Measurements from ENCODE around the gene C1QL4. TPM values are rescaled to one million over a fixed set of nuclear protein-coding genes. Genes with fewer than 3 reads are reported as not detected.

The C1QL4 gene
- total and polyA plus RNA-seq, 2 of the 8 experiments (the other 6 are each of a cell fraction or from before 2014, with no cell fraction given) = 0.28 to 0.63 TPM

GRCh38 chr12:49293056-49293956, 43.7 kb downstream of the C1QL4 start:
- Histone ChIP-seq H2BK12ac (ENCODE audit: low read depth, low read length) (0 out of 2 replicates have a peak overlapping the region, but pooled peaks have one; percentile 12), H3K23ac (ENCODE audit: insufficient read length) (no peak overlapping the region), H3K9ac (replicated peaks in 1 of 4; ENCODE audit: extremely low read depth in 1 of 4, low read depth in 3 of 4, low read length in 3 of 4) (no peak overlapping the region), H3K4me3 (ENCODE audit: extremely low read depth in 1 of 4, insufficient read depth in 2 of 4, low read depth in 3 of 4, low read length in 4 of 4) (peak overlapping the region in 2 of 4 experiments; percentile 14 to 39; a peak in 3 of 8 replicates), H3K4me1 (replicated peaks in 1 of 4; ENCODE audit: control insufficient read depth in 3 of 4, insufficient read depth in 4 of 4, low read length in 3 of 4) (peaks cover 0 to 36% (median 17%) of the 10 kb centered on the region in 4 experiments; a peak in 6 of 7 replicates), H2BK5ac (ENCODE audit: low read depth, low read length) (no peak overlapping the region), H2BK120ac (replicated peaks; ENCODE audit: low read depth, low read length) (no peak overlapping the region), H4K20me1 (replicated peaks in 1 of 2; ENCODE audit: control insufficient read depth in 1 of 2, insufficient read depth in 2 of 2, low read length in 2 of 2) (peaks cover 2 to 19% of the 10 kb centered on the region in 2 experiments), H3K27ac (ENCODE audit: low read depth, low read length) (no peak overlapping the region), H3K36me3 (ENCODE audit: control insufficient read depth in 2 of 4, insufficient read depth in 4 of 4, low read length in 3 of 4) (no peaks in the 10 kb centered on the region), H2AK5ac (ENCODE audit: low read depth, low read length) (no peak overlapping the region), H3K14ac (ENCODE audit: insufficient read length) (no peak overlapping the region), H4K91ac (replicated peaks; ENCODE audit: insufficient read length, low read length) (no peak overlapping the region), H3K79me1 (ENCODE audit: low read depth, low read length) (no peaks in the 10 kb centered on the region), H3K18ac (ENCODE audit: extremely low read depth, low read length) (no peak overlapping the region; the same call in 1 of the 2 replicates), H3K56ac (replicated peaks; ENCODE audit: insufficient read length, low read depth, low read length) (no peak overlapping the region), H2AFZ (ENCODE audit: low read length) (0 out of 2 replicates have a peak overlapping the region, but pooled peaks have one; percentile 7), H4K5ac (ENCODE audit: insufficient read length, low read depth, low read length) (no peak overlapping the region), H3K9me3 (ENCODE audit: insufficient read depth in 2 of 2, low read depth in 1 of 2, low read length in 1 of 2) (no peaks in the 10 kb centered on the region), H3K4me2 (ENCODE audit: insufficient read depth in 1 of 2, low read depth in 2 of 2, low read length in 2 of 2) (peak overlapping the region; percentile 62 to 65), H2BK20ac (ENCODE audit: low read length) (no peak overlapping the region), H2BK15ac (ENCODE audit: low read length) (peak overlapping the region; percentile 72; the same call in 1 of the 2 replicates), H4K8ac (ENCODE audit: extremely low read depth, insufficient read depth, low read length) (no peak overlapping the region; the same call in 1 of the 2 replicates), H3K4ac (replicated peaks; ENCODE audit: insufficient read length, low read depth, low read length) (no peak overlapping the region), H3K23me2 (ENCODE audit: low read depth, low read length) (peaks cover 11% of the 10 kb centered on the region; the same call in 1 of the 2 replicates), H3K79me2 (ENCODE audit: control insufficient read depth in 1 of 2, insufficient read depth in 2 of 2, low read length in 2 of 2) (no peaks in the 10 kb centered on the region), H3K27me3 (replicated peaks in 1 of 4; ENCODE audit: control insufficient read depth in 3 of 4, extremely low read depth in 1 of 4, insufficient read depth in 3 of 4, low read length in 3 of 4) (peaks cover 47 to 65% (median 63%) of the 10 kb centered on the region in 4 experiments)
- 23% methylated on average over 15 of the region's 18 CpGs; no CpG with 5 or more reads in 1 of the 2 experiments for WGBS, 2 experiments (ENCODE audit: extremely low coverage in 1 of 2, insufficient coverage in 1 of 2, insufficient read length in 1 of 2, insufficient replicate concordance in 2 of 2, low coverage in 1 of 2, low lambda C conversion rate in 2 of 2, missing lambda C conversion rate in 1 of 2)
- CTCF ChIA-PET (ENCODE audit: partially characterized antibody) = interaction anchor here (0.9 to 14.4 kb wide), 16 partner anchors 11 to 359 kb away, joined by 3 to 276 read pairs (median 5); partner anchors contain the start of genes C1QL4, DNAJC22 and TROAP
- peak in 1 of 2 experiments; percentile 67 for DNase-seq (ENCODE audit: low read depth in 1 of 2, low spot score in 2 of 2)
- no peak for FAIRE-seq
- POLR2A ChIA-PET (ENCODE audit: partially characterized antibody) = interaction anchor here (0.6 to 5.0 kb wide), 14 partner anchors 19 to 205 kb away, joined by 3 to 48 read pairs (median 5); partner anchors contain the start of genes C1QL4, DNAJC22, TROAP and TUBA1B
- TF ChIP-seq HDAC2 (IDR thresholded peaks at IDR 0.05; ENCODE audit: borderline replicate concordance in 1 of 2, low read depth in 2 of 2, low read length in 2 of 2) (no peak), ZNF274 (IDR thresholded peaks at IDR 0.05; ENCODE audit: borderline replicate concordance, extremely low read depth, low read length) (no peak), GABPA (IDR thresholded peaks at IDR 0.05; ENCODE audit: borderline replicate concordance, insufficient read depth, low read length) (0 out of 2 replicates have a peak, but pooled peaks have one; percentile 33), SP4 (IDR thresholded peaks at IDR 0.05; ENCODE audit: low read length) (no peak), SIN3A (conservative IDR thresholded peaks at IDR 0.05 in 1 of 2, IDR thresholded peaks at IDR 0.05 in 1 of 2; ENCODE audit: low read depth in 1 of 2, low read length in 2 of 2) (peak in 1 of 2 experiments; percentile 16; a peak in 1 of 4 replicates)

Data from H1 (cell line).